ENCODE measurements around the gene MRPS18A. TPM values are rescaled to one million over a fixed set of nuclear protein-coding genes. Genes with fewer than 3 reads are reported as not detected.

MRPS18A gene
- total RNA-seq, 1 donor from 2014 or later = 49.1 TPM

GRCh38 chr6:43674921-43675320 is 12.7 kb downstream of the MRPS18A start:
- no peak overlapping the region for H3K4me3 Mint-ChIP-seq
- H3K9me3 Mint-ChIP-seq = no peaks in the 10 kb centered on the region
- peaks cover 19% of the 10 kb centered on the region for H3K36me3 Mint-ChIP-seq
- DNase-seq (ENCODE audit: extremely low spot score, unreplicated experiment) = no peak
- H3K27me3 Mint-ChIP-seq = no peaks in the 10 kb centered on the region
- no peak for TF ChIP-seq CTCF (conservative IDR thresholded peaks at IDR 0.05)
- no peak overlapping the region for H3K27ac Mint-ChIP-seq
- H3K4me1 Mint-ChIP-seq (ENCODE audit: unreplicated experiment) = peaks cover 11% of the 10 kb centered on the region

DNA sequence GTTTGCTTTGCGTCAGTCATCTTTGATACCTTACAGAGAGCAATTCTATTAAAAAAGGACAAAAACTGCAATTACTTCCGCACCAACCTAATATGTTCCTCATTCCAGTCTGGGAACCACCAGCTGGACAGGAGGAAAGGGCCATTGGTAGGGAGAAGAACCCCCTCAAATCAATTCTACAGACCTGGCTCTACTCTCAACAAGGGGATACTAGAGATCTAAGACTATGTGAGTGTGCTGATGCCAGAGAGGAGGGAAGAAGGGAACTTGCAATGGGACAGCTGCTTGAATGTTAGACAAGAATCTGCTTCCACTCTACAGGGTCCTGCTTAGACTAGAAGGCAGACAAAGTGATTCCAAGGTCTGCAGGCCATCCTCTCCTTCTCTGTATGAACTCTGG is 13.3 kb downstream of the MRPS18A start:
- DNase-seq (ENCODE audit: extremely low spot score, unreplicated experiment) = no peak
- Mint-ChIP-seq H3K4me3 (no peak overlapping the region), H3K4me1 (ENCODE audit: unreplicated experiment) (peaks cover 16% of the 10 kb centered on the region), H3K9me3 (no peaks in the 10 kb centered on the region), H3K36me3 (peaks cover 19% of the 10 kb centered on the region), H3K27me3 (no peaks in the 10 kb centered on the region), H3K27ac (peak overlapping the region; percentile 18)
- no peak for TF ChIP-seq CTCF (conservative IDR thresholded peaks at IDR 0.05)

DNA sequence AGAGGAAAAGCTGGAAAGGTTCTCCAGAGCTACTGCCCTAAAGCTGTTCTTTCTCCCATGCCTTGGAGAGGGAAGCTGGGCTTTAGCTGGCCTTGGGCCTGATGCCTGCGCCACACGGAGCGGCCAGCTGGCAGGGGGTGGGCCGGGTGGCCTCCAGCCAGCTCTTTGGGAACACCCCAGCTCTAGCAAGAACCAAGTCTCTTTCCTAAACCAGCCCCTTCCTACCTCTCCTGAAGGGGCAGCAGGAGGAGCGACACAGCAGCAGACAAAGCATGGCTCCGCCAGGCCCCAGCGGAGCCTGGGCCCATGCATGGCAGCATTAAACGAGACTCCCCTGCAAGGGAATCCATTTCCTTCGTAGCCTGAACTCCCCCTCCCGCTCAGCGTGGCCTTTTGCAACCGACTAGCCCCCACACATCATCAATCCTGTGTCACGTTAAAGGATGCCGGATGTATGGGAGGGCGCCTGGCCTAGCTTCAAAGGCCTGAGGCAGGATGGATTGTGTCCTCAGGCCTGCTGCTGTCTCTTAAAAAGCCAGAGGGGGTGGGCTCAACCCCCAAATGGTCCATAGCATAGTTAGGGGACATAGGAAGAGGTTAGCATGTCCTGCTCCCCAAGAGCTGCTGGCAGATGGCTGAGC is 14.0 kb downstream of the MRPS18A start:
- Mint-ChIP-seq H3K4me3 (no peak overlapping the region), H3K9me3 (no peaks in the 10 kb centered on the region), H3K27me3 (no peaks in the 10 kb centered on the region), H3K27ac (no peak overlapping the region), H3K36me3 (peaks cover 18% of the 10 kb centered on the region), H3K4me1 (ENCODE audit: unreplicated experiment) (peaks cover 22% of the 10 kb centered on the region)
- no peak for DNase-seq (ENCODE audit: extremely low spot score, unreplicated experiment)
- no peak for TF ChIP-seq CTCF (conservative IDR thresholded peaks at IDR 0.05)

- no peak for TF ChIP-seq CTCF (conservative IDR thresholded peaks at IDR 0.05)
- H3K27me3 Mint-ChIP-seq = no peaks in the 10 kb centered on the region
- H3K27ac Mint-ChIP-seq = no peak overlapping the region
- H3K36me3 Mint-ChIP-seq = peaks cover 13% of the 10 kb centered on the region
- no peaks in the 10 kb centered on the region for H3K9me3 Mint-ChIP-seq
- DNase-seq (ENCODE audit: extremely low spot score, unreplicated experiment) = no peak
- peaks cover 33% of the 10 kb centered on the region for H3K4me1 Mint-ChIP-seq (ENCODE audit: unreplicated experiment)
- no peak overlapping the region for H3K4me3 Mint-ChIP-seq
Observed at GRCh38 chr6:43671801-43672690, 15.5 kb downstream of the MRPS18A start.

GRCh38 chr6:43671011-43671800 is 16.4 kb downstream of the MRPS18A start:
- Mint-ChIP-seq H3K36me3 (peaks cover 13% of the 10 kb centered on the region), H3K4me3 (no peak overlapping the region), H3K27ac (peak overlapping the region; percentile 92), H3K27me3 (no peaks in the 10 kb centered on the region), H3K4me1 (ENCODE audit: unreplicated experiment) (peaks cover 35% of the 10 kb centered on the region), H3K9me3 (no peaks in the 10 kb centered on the region)
- DNase-seq (ENCODE audit: extremely low spot score, unreplicated experiment) = no peak
- TF ChIP-seq CTCF (conservative IDR thresholded peaks at IDR 0.05) = no peak

All from type B pancreatic cell (in vitro differentiated cells).